ENCODE data around the gene RNF175.

Gene RNF175

DNA sequence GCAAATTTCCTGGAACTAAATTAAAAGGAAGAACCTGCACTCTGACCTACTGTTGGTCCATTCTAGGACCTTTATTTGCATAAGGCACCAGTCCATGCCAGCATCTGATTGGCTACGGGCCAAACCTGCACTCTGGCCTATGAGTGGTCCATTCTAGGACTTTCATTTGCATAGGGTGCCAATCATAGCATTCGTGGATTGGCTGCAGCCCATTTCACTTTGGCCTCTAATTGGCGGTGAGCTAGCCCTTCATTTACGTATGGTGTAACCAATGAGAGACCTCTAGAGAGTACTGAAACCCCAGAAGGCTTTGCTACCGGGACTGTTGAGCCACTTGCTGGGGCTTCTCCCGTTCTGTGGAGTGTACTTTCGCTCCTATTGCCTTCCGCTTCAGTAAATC is 6.1 kb upstream of the RNF175 start:
- intact Hi-C loops (cut with DNase I; ENCODE audit: low total_unique reads), result no loop called here
- H3K27ac ChIP-seq, result no peak overlapping the region
- TF ChIP-seq, protein P1, sequence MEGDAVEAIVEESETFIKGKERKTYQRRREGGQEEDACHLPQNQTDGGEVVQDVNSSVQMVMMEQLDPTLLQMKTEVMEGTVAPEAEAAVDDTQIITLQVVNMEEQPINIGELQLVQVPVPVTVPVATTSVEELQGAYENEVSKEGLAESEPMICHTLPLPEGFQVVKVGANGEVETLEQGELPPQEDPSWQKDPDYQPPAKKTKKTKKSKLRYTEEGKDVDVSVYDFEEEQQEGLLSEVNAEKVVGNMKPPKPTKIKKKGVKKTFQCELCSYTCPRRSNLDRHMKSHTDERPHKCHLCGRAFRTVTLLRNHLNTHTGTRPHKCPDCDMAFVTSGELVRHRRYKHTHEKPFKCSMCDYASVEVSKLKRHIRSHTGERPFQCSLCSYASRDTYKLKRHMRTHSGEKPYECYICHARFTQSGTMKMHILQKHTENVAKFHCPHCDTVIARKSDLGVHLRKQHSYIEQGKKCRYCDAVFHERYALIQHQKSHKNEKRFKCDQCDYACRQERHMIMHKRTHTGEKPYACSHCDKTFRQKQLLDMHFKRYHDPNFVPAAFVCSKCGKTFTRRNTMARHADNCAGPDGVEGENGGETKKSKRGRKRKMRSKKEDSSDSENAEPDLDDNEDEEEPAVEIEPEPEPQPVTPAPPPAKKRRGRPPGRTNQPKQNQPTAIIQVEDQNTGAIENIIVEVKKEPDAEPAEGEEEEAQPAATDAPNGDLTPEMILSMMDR (IDR thresholded peaks at IDR 0.05), result no peak
- H3K4me3 ChIP-seq, result no peak overlapping the region
- DNase-seq, result no peak
- no peaks in the 10 kb centered on the region for H3K4me1 ChIP-seq
- H3K9me3 ChIP-seq, result no peaks in the 10 kb centered on the region
- no peaks in the 10 kb centered on the region for H3K36me3 ChIP-seq
- no peaks in the 10 kb centered on the region for H3K27me3 ChIP-seq

DNA sequence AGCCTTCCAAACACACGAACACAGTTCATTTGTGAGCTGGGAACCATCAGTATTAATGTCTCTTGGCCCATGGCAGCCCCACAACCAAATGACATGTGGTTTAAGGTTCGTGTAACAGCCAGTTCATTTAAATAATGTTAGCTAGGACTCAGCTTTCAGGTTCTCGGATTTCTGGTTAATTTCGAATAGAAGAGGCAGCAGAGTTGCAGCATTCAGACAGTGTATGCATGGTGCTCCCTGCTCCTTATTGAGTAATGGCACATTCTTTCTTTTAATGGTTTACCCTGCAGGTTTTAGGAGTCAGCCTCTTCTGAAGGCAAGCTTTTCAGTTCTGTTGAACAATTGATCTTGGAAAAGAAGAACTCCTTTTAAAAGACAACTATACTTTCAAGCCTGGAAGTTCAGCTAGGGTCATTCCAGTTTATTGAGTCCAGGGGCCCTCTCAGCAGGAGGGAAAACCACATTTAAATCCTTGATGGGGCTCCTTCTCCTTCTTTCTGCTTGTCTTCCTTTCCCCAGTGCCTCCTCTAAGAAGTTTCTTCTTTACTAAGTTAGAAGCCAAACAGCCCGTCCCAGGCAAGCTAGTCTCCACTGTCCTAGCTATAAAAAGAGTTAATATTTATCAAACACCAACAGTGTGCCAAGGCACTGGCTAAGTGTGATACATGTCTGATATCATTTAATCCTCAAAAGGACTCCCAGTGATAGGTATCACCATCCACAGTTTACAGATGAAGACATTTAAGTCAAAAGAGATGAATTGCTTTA is 5.0 kb upstream of the RNF175 start:
- Histone ChIP-seq H3K4me3 (no peak overlapping the region), H3K9me3 (no peaks in the 10 kb centered on the region), H3K36me3 (no peaks in the 10 kb centered on the region), H3K27ac (no peak overlapping the region), H3K27me3 (peaks cover 0 to 3% of the 10 kb centered on the region in 2 donors), H3K4me1 (peaks cover 0 to 4% (median 1%) of the 10 kb centered on the region in 4 donors)
- intact Hi-C loops (cut with DNase I; ENCODE audit: low total_unique reads), result no loop called here
- DNase-seq, result no peak
- TF ChIP-seq, protein P1 (IDR thresholded peaks at IDR 0.05), result no peak

GRCh38 chr4:153763404-153763803 is 3.6 kb upstream of the RNF175 start:
- Histone ChIP-seq H3K9me3 (no peaks in the 10 kb centered on the region), H3K4me1 (peaks cover 0 to 13% (median 6%) of the 10 kb centered on the region in 4 donors), H3K4me3 (no peak overlapping the region), H3K27me3 (peaks cover 0 to 6% of the 10 kb centered on the region in 2 donors), H3K36me3 (no peaks in the 10 kb centered on the region), H3K27ac (no peak overlapping the region)
- intact Hi-C loops (cut with DNase I; ENCODE audit: low total_unique reads), result loop anchor here (2.0 kb wide), 1 partner anchor 27 kb away; no protein-coding TSS in a partner anchor
- DNase-seq, result no peak
- TF ChIP-seq, protein P1 (IDR thresholded peaks at IDR 0.05), result no peak

GRCh38 chr4:153758688-153759406 is 977 bp downstream of the RNF175 start:
- H3K9me3 ChIP-seq, result no peaks in the 10 kb centered on the region
- no peaks in the 10 kb centered on the region for H3K36me3 ChIP-seq
- peaks cover 0 to 13% of the 10 kb centered on the region in 2 donors for H3K27me3 ChIP-seq
- no peak overlapping the region for H3K27ac ChIP-seq
- H3K4me3 ChIP-seq, result peak overlapping the region; percentile 51 to 61
- peaks cover 0 to 13% (median 6%) of the 10 kb centered on the region in 4 donors for H3K4me1 ChIP-seq
- TF ChIP-seq, protein P1 (IDR thresholded peaks at IDR 0.05), result no peak
- intact Hi-C loops (cut with DNase I; ENCODE audit: low total_unique reads), result loop anchor here (5.0 kb wide), 1 partner anchor 307 kb away; no protein-coding TSS in a partner anchor
- DNase-seq, result no peak

DNA sequence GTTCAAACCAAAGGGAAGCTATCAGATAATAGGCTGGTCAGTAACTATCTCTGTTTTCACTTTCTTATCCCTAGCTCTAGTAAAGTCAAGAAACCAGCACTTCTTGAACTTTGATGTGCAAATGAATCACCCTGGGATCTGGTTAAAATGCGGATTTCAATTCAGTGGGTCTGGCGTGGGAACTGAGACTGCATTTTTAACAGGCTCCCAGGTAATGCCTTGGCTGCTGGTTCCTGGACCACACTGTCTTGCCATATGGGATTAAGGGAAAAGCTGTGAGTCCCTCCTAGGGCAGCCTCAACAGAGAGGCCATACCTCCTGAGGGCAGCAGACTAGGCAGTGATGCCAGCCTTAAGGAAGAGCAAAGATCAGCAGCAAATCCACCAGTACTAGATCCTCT is 1.7 kb downstream of the RNF175 start:
- TF ChIP-seq, protein P1 (IDR thresholded peaks at IDR 0.05), result no peak
- DNase-seq, result no peak
- H3K27me3 ChIP-seq, result peaks cover 0 to 13% of the 10 kb centered on the region in 2 donors
- no peaks in the 10 kb centered on the region for H3K9me3 ChIP-seq
- H3K27ac ChIP-seq, result no peak overlapping the region
- no peak overlapping the region for H3K4me3 ChIP-seq
- H3K36me3 ChIP-seq, result no peaks in the 10 kb centered on the region
- peaks cover 0 to 13% (median 6%) of the 10 kb centered on the region in 4 donors for H3K4me1 ChIP-seq
- intact Hi-C loops (cut with DNase I; ENCODE audit: low total_unique reads), result loop anchor here (5.0 kb wide), 1 partner anchor 306 kb away; no protein-coding TSS in a partner anchor
